C4-2B (cell line): ENCODE results near the gene MYO7B.

Source experiments
- ZFX ChIP-seq: fragments of 450-650 bp; IDR thresholded peaks from 2 replicates; pipeline ENCODE4 v1.6.1; 2017
- TF ChIP-seq, protein P1 (sequence below): fragments of 450-650 bp; conservative IDR thresholded peaks from 2 replicates; pipeline ENCODE4 v1.5.1; 2017; ENCODE audit warnings: mild to moderate bottlenecking

DNA sequence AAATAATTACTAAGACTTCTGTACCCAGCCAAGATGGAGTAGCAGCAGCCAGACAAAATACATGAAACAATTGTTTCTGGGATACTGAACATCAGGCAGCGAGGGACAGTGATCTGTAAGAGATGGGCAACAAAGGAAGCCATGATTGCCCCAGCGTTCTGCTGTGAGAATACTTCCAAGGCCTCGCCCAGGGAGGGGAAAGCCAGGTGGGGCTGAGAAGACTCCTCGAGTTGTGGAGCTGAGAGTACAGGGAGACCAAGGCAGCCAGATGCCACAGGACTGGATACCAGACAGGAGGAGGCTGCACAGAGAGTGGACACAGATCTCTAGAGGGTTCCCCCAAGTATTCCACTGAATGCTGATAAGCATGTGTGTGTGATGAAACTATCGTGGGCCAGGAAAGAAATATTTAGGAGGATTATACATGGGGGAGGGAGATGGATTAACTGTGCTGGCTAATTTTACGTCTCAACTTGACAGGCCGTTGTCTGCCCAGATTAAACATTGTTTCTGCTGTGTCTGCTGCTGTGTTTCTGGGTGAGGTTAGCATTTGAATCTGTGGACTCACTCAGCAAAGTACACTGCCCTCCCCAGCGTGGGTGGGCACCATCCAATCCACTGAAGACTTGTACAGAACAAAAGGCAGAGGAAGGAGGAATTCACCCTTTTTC, 150.1 kb downstream of the MYO7B start:
- TF ChIP-seq, protein P1, sequence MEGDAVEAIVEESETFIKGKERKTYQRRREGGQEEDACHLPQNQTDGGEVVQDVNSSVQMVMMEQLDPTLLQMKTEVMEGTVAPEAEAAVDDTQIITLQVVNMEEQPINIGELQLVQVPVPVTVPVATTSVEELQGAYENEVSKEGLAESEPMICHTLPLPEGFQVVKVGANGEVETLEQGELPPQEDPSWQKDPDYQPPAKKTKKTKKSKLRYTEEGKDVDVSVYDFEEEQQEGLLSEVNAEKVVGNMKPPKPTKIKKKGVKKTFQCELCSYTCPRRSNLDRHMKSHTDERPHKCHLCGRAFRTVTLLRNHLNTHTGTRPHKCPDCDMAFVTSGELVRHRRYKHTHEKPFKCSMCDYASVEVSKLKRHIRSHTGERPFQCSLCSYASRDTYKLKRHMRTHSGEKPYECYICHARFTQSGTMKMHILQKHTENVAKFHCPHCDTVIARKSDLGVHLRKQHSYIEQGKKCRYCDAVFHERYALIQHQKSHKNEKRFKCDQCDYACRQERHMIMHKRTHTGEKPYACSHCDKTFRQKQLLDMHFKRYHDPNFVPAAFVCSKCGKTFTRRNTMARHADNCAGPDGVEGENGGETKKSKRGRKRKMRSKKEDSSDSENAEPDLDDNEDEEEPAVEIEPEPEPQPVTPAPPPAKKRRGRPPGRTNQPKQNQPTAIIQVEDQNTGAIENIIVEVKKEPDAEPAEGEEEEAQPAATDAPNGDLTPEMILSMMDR: no peak
- no peak for TF ChIP-seq ZFX
